Endothelial cell of umbilical vein (primary cell): ENCODE measurements around the gene B3GALT5. TPM values are rescaled to one million over a fixed set of nuclear protein-coding genes. Genes with fewer than 3 reads are reported as not detected.

Experiments
- BruUV-seq: library from RNA; stranded (reverse); fragments of 400-500 nt; replicated peaks from 2 replicates; lab custom pipeline; 2021; lab: Mats Ljungman, UMichigan
- CTCF ChIA-PET: fragments of 300-600, 350-600 bp; sonication (Branson Sonifier 250); formaldehyde crosslinking; loops from one replicate; lab custom pipeline; 2021; ENCODE audit warnings: antibody characterized with exemption, inconsistent platforms; lab: Charles Lee
- POLR2A ChIA-PET: fragments of 300-600, 350-600 bp; sonication (Branson Sonifier 250); formaldehyde crosslinking; loops from one replicate; lab custom pipeline; 2021; ENCODE audit warnings: antibody characterized with exemption, inconsistent platforms; lab: Charles Lee
- DNase-seq: peaks from one replicate; pipeline ENCODE4 v3.0.0-alpha.2; 2011; ENCODE audit warnings: low read depth, low spot score
- FAIRE-seq: peaks from 2 replicates; lab custom pipeline; 2011; peaks lifted over from hg19 to GRCh38; lab: Jason Lieb, UNC
- H2AFZ ChIP-seq: 2 replicates; pipeline ENCODE4 v1.6.0; 2012; ENCODE audit warnings: low read depth, low read length, control low read depth, inconsistent platforms
- H3K27ac ChIP-seq: 2 replicates; pipeline ENCODE4 v1.5.1; 2011; ENCODE audit warnings: low read depth, mild to moderate bottlenecking, control low read depth, low read length, moderate library complexity; ENCODE audit not compliant: insufficient read depth
- H3K27me3 ChIP-seq, 2 experiments: 2 replicates each; pipeline versions ENCODE4 v1.6.0 to v1.6.1; 2011; ENCODE audit warnings: low read length in 2 of 2, mixed read lengths in 1 of 2; ENCODE audit not compliant: control insufficient read depth in 2 of 2, insufficient read depth in 2 of 2
- H3K36me3 ChIP-seq, 2 experiments: 2 replicates in 1 of 2; 3 replicates in 1 of 2; pipeline ENCODE4 v1.5.1; 2011; ENCODE audit warnings: low read length in 2 of 2, mild to moderate bottlenecking in 1 of 2, moderate library complexity in 1 of 2; ENCODE audit not compliant: control insufficient read depth in 2 of 2, insufficient read depth in 2 of 2; ENCODE audit errors: extremely low read depth in 1 of 2
- H3K4me1 ChIP-seq: 3 replicates; pipeline ENCODE4 v1.5.1; 2011; ENCODE audit warnings: mild to moderate bottlenecking, low read length; ENCODE audit not compliant: control insufficient read depth, insufficient read depth; ENCODE audit errors: extremely low read depth
- H3K4me2 ChIP-seq: 2 replicates; pipeline ENCODE4 v1.6.1; 2011; ENCODE audit warnings: low read length, control low read depth, mixed read lengths; ENCODE audit not compliant: insufficient read depth
- H3K4me3 ChIP-seq, 3 experiments: fragments of 200-600 bp in 1 of 3; sonication (generic), shearing (Covaris generic) in 1 of 3; replicated peaks in 1 of 3; 2 replicates each; pipeline ENCODE4 v1.5.1; 2011 to 2016; ENCODE audit warnings: control low read depth in 3 of 3, low read length in 3 of 3, mild to moderate bottlenecking in 2 of 3, inconsistent platforms in 1 of 3, low read depth in 1 of 3, moderate library complexity in 1 of 3; ENCODE audit not compliant: insufficient read depth in 1 of 3
- H3K79me2 ChIP-seq: 2 replicates; pipeline ENCODE4 v1.6.0; 2012; ENCODE audit warnings: low read length, inconsistent platforms; ENCODE audit not compliant: control insufficient read depth, insufficient read depth
- H3K9ac ChIP-seq: replicated peaks from 2 replicates; pipeline ENCODE3; 2011; ENCODE audit warnings: low read length, control low read depth; ENCODE audit not compliant: insufficient read depth; ENCODE audit errors: extremely low read depth
- H3K9me1 ChIP-seq: replicated peaks from 3 replicates; pipeline ENCODE4 v1.6.0; 2011; ENCODE audit warnings: mild to moderate bottlenecking, low read length; ENCODE audit not compliant: control insufficient read depth, insufficient read depth; ENCODE audit errors: extremely low read depth
- H3K9me3 ChIP-seq: replicated peaks from 2 replicates; pipeline ENCODE4 v1.5.1; 2012; ENCODE audit warnings: low read length, inconsistent platforms; ENCODE audit not compliant: control insufficient read depth, insufficient read depth
- H4K20me1 ChIP-seq: replicated peaks from 2 replicates; pipeline ENCODE3; 2011; ENCODE audit warnings: mild to moderate bottlenecking, low read length; ENCODE audit not compliant: control insufficient read depth, insufficient read depth; ENCODE audit errors: extremely low read depth
- CTCF ChIP-seq, 2 donors: IDR thresholded peaks; 1 replicate in 1 of 2; 2 replicates in 1 of 2; pipeline ENCODE4 v1.5.1; 2011; ENCODE audit warnings: low read length in 2 of 2, mild to moderate bottlenecking in 2 of 2, moderate library complexity in 2 of 2, control low read depth in 1 of 2, inconsistent platforms in 1 of 2, low read depth in 1 of 2; ENCODE audit not compliant: insufficient read depth in 1 of 2; ENCODE audit errors: extremely low read depth in 1 of 2
- EZH2 ChIP-seq: IDR thresholded peaks from 2 replicates; pipeline ENCODE4 v1.6.1; 2012; ENCODE audit warnings: borderline replicate concordance, low read depth, mild to moderate bottlenecking, moderate library complexity, low read length, inconsistent platforms; ENCODE audit not compliant: severe bottlenecking
- FOS ChIP-seq: IDR thresholded peaks from 2 replicates; pipeline ENCODE4 v1.6.1; 2011; ENCODE audit warnings: mild to moderate bottlenecking, low read length, moderate library complexity, borderline replicate concordance; ENCODE audit not compliant: insufficient read depth
- GATA2 ChIP-seq: IDR thresholded peaks from 2 replicates; pipeline ENCODE4 v1.7.0; 2011; ENCODE audit warnings: low read depth, mild to moderate bottlenecking, moderate library complexity, mixed read lengths, low read length; ENCODE audit not compliant: insufficient read length, insufficient read depth
- JUN ChIP-seq: IDR thresholded peaks from 2 replicates; pipeline ENCODE4 v1.6.1; 2011; ENCODE audit warnings: borderline replicate concordance, low read depth; ENCODE audit not compliant: insufficient read length, insufficient read depth
- MAX ChIP-seq: IDR thresholded peaks from 2 replicates; pipeline ENCODE4 v1.6.1; 2011; ENCODE audit not compliant: insufficient read depth, insufficient read length
- MYC ChIP-seq: IDR thresholded peaks from one replicate; pipeline ENCODE4 v1.6.1; 2011; ENCODE audit warnings: mild to moderate bottlenecking, low read depth, low read length
- POLR2A ChIP-seq: IDR thresholded peaks from 2 replicates; pipeline ENCODE4 v1.6.1; 2012; ENCODE audit warnings: low read depth, mild to moderate bottlenecking, control low read depth, low read length
- POLR2AphosphoS5 ChIP-seq: IDR thresholded peaks from 2 replicates; pipeline ENCODE4 v1.6.1; 2012; ENCODE audit warnings: low read depth, mild to moderate bottlenecking, control low read depth, low read length, moderate library complexity; ENCODE audit not compliant: insufficient read depth
- dilution Hi-C: fragments of 300-500 bp; cut with MboI; formaldehyde crosslinking; loops from one replicate; pipeline ENCODE4 v1.15.0; 2019; ENCODE audit warnings: low sequenced_read_pairs; ENCODE audit not compliant: extremely low pct_ligation_motif_present
- intact Hi-C: fragments of 100-400 bp; cut with micrococcal nuclease; formaldehyde crosslinking; loops from one replicate; pipeline ENCODE4 v1.10.0; 2022
- polyA plus RNA-seq, 4 experiments: library from polyadenylated mRNA; depleted of rRNA in 3 of 4; stranded (reverse) in 3 of 4; unstranded in 1 of 4; fragments of >200 nt; gene quantifications; 2 replicates each; pipeline versions ENCODE4 v1.2.1 to v1.2.3, GENCODE V29; 2011 to 2012; ENCODE audit warnings: missing spikeins in 1 of 4
- total RNA-seq: library from RNA; stranded (reverse); gene quantifications from 2 replicates; pipeline ENCODE4 v1.2.3, GENCODE V29; 2021

B3GALT5 gene
- total and polyA plus RNA-seq, 2 donors (not counting 3 experiments of a cell fraction or from before 2014, with no cell fraction given), result 0.04 TPM; not detected in 1

GRCh38 chr21:39696196-39696595 is 83.5 kb downstream of the B3GALT5 start:
- no peaks in the 10 kb centered on the region for H3K9me1 ChIP-seq
- no peak overlapping the region for H3K27ac ChIP-seq
- intact Hi-C loops, result no loop called here
- POLR2A ChIA-PET, result no interaction called here
- no peaks in the 10 kb centered on the region for H4K20me1 ChIP-seq
- H3K4me2 ChIP-seq, result no peak overlapping the region
- dilution Hi-C loops, result no loop called here
- H2AFZ ChIP-seq, result no peak overlapping the region
- H3K9me3 ChIP-seq, result no peaks in the 10 kb centered on the region
- TF ChIP-seq JUN (no peak), MAX (no peak), FOS (no peak), POLR2A (no peak), POLR2AphosphoS5 (no peak), CTCF (IDR thresholded peaks at IDR 0.05; ENCODE audit: extremely low read depth in 1 of 2, insufficient read depth in 1 of 2, low read depth in 1 of 2, low read length in 2 of 2) (no peak), EZH2 (no peak), MYC (no peak), GATA2 (no peak)
- no peaks in the 10 kb centered on the region for H3K27me3 ChIP-seq
- no peak overlapping the region for H3K9ac ChIP-seq
- FAIRE-seq, result no peak
- no TSS peak for BruUV-seq
- no peak overlapping the region for H3K4me3 ChIP-seq
- H3K4me1 ChIP-seq, result no peaks in the 10 kb centered on the region
- H3K36me3 ChIP-seq, result no peaks in the 10 kb centered on the region
- no peaks in the 10 kb centered on the region for H3K79me2 ChIP-seq
- CTCF ChIA-PET, result no interaction called here
- DNase-seq, result no peak
